GM23338 (cell line): ENCODE measurements around the gene OLFML2B. TPM values are rescaled to one million over a fixed set of nuclear protein-coding genes. Genes with fewer than 3 reads are reported as not detected.

ENCODE experiments used
- ATAC-seq: fragments of 200-7000 bp; cut with Tn5 transposase; 3 replicates; pipeline ENCODE4 v1.9.1; 2020
- DNase-seq: peaks from one replicate; pipeline ENCODE4 v3.0.0-alpha.2; 2015; ENCODE audit warnings: low spot score
- H2AFZ ChIP-seq: fragments of 200-600 bp; sonication (generic); 2 replicates; pipeline ENCODE4 v1.8.0; 2016; ENCODE audit warnings: antibody characterized with exemption, mild to moderate bottlenecking, moderate library complexity
- H3F3A ChIP-seq: fragments of 200-600 bp; sonication (generic); replicated peaks from 2 replicates; pipeline ENCODE4 v1.8.0; 2017; ENCODE audit warnings: antibody characterized with exemption, mixed run types, low read depth
- H3K27ac ChIP-seq: fragments of 200-600 bp; sonication (generic); 2 replicates; pipeline ENCODE4 v1.6.1; 2016; ENCODE audit warnings: low read depth
- H3K27me3 ChIP-seq: fragments of 200-600 bp; sonication (generic); 2 replicates; pipeline ENCODE4 v1.8.0; 2016; ENCODE audit warnings: mild to moderate bottlenecking, mixed run types, moderate library complexity; ENCODE audit not compliant: insufficient read depth
- H3K36me3 ChIP-seq: fragments of 200-600 bp; sonication (generic); 2 replicates; pipeline ENCODE4 v1.8.0; 2016; ENCODE audit warnings: mild to moderate bottlenecking; ENCODE audit not compliant: insufficient read depth
- H3K4me1 ChIP-seq: fragments of 200-600 bp; sonication (generic); 2 replicates; pipeline ENCODE4 v1.8.0; 2016; ENCODE audit warnings: mild to moderate bottlenecking, moderate library complexity; ENCODE audit not compliant: insufficient read depth
- H3K4me2 ChIP-seq: fragments of 200-600 bp; sonication (generic); 2 replicates; pipeline ENCODE4 v1.7.1; 2017; ENCODE audit warnings: mixed run types
- H3K4me3 ChIP-seq: fragments of 200-600 bp; sonication (generic); 2 replicates; pipeline ENCODE4 v1.6.1; 2016; ENCODE audit warnings: mixed run types
- H3K79me2 ChIP-seq: fragments of 200-600 bp; sonication (generic); replicated peaks from 2 replicates; pipeline ENCODE4 v1.8.0; 2017; ENCODE audit warnings: mild to moderate bottlenecking; ENCODE audit not compliant: insufficient read depth
- H3K9me2 ChIP-seq: fragments of 200-600 bp; sonication (generic); 2 replicates; pipeline ENCODE4 v1.8.0; 2017; ENCODE audit not compliant: insufficient read depth
- H4K20me1 ChIP-seq: fragments of 200-600 bp; sonication (generic); replicated peaks from 2 replicates; pipeline ENCODE4 v1.8.0; 2017; ENCODE audit warnings: mild to moderate bottlenecking; ENCODE audit not compliant: insufficient read depth
- H3K27ac Mint-ChIP-seq: 2 replicates; pipeline ENCODE4 v1.8.0; 2020; ENCODE audit warnings: inconsistent platforms, mild to moderate bottlenecking, moderate library complexity, mixed read lengths
- H3K27me3 Mint-ChIP-seq: 3 replicates; pipeline ENCODE4 v1.8.0; 2022; ENCODE audit warnings: low read depth, mild to moderate bottlenecking, moderate library complexity, mixed read lengths, inconsistent platforms; ENCODE audit not compliant: insufficient read depth, poor library complexity
- H3K36me3 Mint-ChIP-seq: 3 replicates; pipeline ENCODE4 v1.8.0; 2021; ENCODE audit warnings: low read depth, mild to moderate bottlenecking, inconsistent platforms, moderate library complexity, mixed read lengths
- H3K4me1 Mint-ChIP-seq: 3 replicates; pipeline ENCODE4 v1.8.0; 2020; ENCODE audit warnings: mild to moderate bottlenecking, inconsistent platforms, mixed read lengths
- H3K4me3 Mint-ChIP-seq: 3 replicates; pipeline ENCODE4 v1.8.0; 2021; ENCODE audit warnings: moderate library complexity, mild to moderate bottlenecking, inconsistent platforms, mixed read lengths
- H3K9me3 Mint-ChIP-seq: 3 replicates; pipeline ENCODE4 v1.8.0; 2020; ENCODE audit warnings: moderate library complexity, mild to moderate bottlenecking, inconsistent platforms, mixed read lengths
- CREB1 ChIP-seq: fragments of 250-450 bp; sonication (Bioruptor Pico); IDR thresholded peaks from 2 replicates; pipeline ENCODE4 v1.5.0; 2020; ENCODE audit warnings: low read depth, mild to moderate bottlenecking, moderate library complexity
- EZH2 ChIP-seq: fragments of 200-600 bp; sonication (generic); IDR thresholded peaks from one replicate; pipeline ENCODE4 v1.8.0; 2017; ENCODE audit warnings: antibody characterized with exemption, mild to moderate bottlenecking, low read depth; ENCODE audit not compliant: unreplicated experiment
- EZH2phosphoT487 ChIP-seq: fragments of 200-600 bp; sonication (generic); IDR thresholded peaks from one replicate; pipeline ENCODE4 v1.8.1; 2018; ENCODE audit warnings: antibody characterized with exemption; ENCODE audit not compliant: unreplicated experiment
- POLR2AphosphoS5 ChIP-seq: IDR thresholded peaks from 2 replicates; pipeline ENCODE4 v1.6.1; 2016; ENCODE audit warnings: antibody characterized with exemption, low read depth
- STAT1 ChIP-seq: IDR thresholded peaks from one replicate; pipeline ENCODE4 v1.6.1; 2016; ENCODE audit warnings: antibody characterized with exemption; ENCODE audit not compliant: unreplicated experiment
- ZNF114 ChIP-seq: fragments of 250-450 bp; sonication (Bioruptor Pico); IDR thresholded peaks from 2 replicates; pipeline ENCODE4 v1.5.0; 2020; ENCODE audit warnings: mild to moderate bottlenecking, moderate library complexity
- ZNF331 ChIP-seq: fragments of 250-450 bp; sonication (Bioruptor Pico); IDR thresholded peaks from 2 replicates; pipeline ENCODE4 v1.5.0; 2020; ENCODE audit warnings: low read depth, mild to moderate bottlenecking, moderate library complexity
- polyA plus RNA-seq: library from polyadenylated mRNA; unstranded; fragments of >200 nt; fragmentation: Nextera tagmentation; extraction: Ambion mirVana; gene quantifications from 2 replicates; pipeline ENCODE4 v1.2.1, GENCODE V29; 2016
- total RNA-seq: library from RNA; depleted of rRNA; stranded (reverse); fragments of >200 nt; shearing (Covaris generic); gene quantifications from 2 replicates; pipeline ENCODE4 v1.2.3, GENCODE V29; 2014
- TF ChIP-seq, protein P1 (sequence below): fragments of 250-450 bp; sonication (Bioruptor Pico); IDR thresholded peaks from 2 replicates; pipeline ENCODE4 v1.5.0; 2020; ENCODE audit warnings: mild to moderate bottlenecking, moderate library complexity
- TF ChIP-seq, protein P2 (sequence below), 2 experiments: fragments of 200-600 bp in 1 of 2; sonication (generic) in 1 of 2; conservative IDR thresholded peaks; 2 replicates each; pipeline versions ENCODE4 v1.5.1 to v1.6.1; 2016 to 2017; ENCODE audit warnings: antibody characterized with exemption in 2 of 2, low read depth in 2 of 2, mild to moderate bottlenecking in 2 of 2, moderate library complexity in 1 of 2
- TF ChIP-seq, protein P3 (sequence below): IDR thresholded peaks from 2 replicates; pipeline ENCODE4 v1.6.1; 2016; ENCODE audit warnings: antibody characterized with exemption
- TF ChIP-seq, protein P4 (sequence below): IDR thresholded peaks from one replicate; pipeline ENCODE4 v1.6.1; 2018; ENCODE audit warnings: antibody characterized with exemption; ENCODE audit not compliant: unreplicated experiment

The OLFML2B gene
- total and polyA plus RNA-seq, 2 experiments from 2014 or later = 2.9 to 4.3 TPM

DNA sequence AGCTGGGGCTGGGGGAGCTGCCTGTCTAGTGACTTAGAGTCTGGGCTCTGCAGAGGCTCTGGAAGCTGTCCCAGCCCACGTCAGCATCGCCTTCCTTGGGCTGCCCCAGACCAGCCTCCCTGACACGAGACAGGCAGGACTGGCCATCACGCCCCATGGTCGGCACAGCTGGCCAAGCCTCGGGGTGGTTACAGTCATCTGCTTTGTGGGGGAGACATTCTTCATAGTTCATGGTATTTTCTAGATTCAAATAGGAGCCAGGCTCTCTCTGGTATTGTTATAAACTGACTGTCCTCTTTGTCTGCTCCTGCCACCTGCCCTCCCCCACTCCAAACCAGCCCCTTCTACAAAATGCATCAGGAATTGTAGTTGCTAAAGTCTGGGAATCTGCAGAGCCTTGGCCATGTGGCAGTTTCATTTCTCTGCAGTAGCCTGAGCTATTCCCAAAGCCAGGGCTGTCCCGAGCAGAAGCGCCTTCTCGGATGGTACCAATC lies 29.4 kb downstream of the OLFML2B start (continued):
- TF ChIP-seq, protein P1, sequence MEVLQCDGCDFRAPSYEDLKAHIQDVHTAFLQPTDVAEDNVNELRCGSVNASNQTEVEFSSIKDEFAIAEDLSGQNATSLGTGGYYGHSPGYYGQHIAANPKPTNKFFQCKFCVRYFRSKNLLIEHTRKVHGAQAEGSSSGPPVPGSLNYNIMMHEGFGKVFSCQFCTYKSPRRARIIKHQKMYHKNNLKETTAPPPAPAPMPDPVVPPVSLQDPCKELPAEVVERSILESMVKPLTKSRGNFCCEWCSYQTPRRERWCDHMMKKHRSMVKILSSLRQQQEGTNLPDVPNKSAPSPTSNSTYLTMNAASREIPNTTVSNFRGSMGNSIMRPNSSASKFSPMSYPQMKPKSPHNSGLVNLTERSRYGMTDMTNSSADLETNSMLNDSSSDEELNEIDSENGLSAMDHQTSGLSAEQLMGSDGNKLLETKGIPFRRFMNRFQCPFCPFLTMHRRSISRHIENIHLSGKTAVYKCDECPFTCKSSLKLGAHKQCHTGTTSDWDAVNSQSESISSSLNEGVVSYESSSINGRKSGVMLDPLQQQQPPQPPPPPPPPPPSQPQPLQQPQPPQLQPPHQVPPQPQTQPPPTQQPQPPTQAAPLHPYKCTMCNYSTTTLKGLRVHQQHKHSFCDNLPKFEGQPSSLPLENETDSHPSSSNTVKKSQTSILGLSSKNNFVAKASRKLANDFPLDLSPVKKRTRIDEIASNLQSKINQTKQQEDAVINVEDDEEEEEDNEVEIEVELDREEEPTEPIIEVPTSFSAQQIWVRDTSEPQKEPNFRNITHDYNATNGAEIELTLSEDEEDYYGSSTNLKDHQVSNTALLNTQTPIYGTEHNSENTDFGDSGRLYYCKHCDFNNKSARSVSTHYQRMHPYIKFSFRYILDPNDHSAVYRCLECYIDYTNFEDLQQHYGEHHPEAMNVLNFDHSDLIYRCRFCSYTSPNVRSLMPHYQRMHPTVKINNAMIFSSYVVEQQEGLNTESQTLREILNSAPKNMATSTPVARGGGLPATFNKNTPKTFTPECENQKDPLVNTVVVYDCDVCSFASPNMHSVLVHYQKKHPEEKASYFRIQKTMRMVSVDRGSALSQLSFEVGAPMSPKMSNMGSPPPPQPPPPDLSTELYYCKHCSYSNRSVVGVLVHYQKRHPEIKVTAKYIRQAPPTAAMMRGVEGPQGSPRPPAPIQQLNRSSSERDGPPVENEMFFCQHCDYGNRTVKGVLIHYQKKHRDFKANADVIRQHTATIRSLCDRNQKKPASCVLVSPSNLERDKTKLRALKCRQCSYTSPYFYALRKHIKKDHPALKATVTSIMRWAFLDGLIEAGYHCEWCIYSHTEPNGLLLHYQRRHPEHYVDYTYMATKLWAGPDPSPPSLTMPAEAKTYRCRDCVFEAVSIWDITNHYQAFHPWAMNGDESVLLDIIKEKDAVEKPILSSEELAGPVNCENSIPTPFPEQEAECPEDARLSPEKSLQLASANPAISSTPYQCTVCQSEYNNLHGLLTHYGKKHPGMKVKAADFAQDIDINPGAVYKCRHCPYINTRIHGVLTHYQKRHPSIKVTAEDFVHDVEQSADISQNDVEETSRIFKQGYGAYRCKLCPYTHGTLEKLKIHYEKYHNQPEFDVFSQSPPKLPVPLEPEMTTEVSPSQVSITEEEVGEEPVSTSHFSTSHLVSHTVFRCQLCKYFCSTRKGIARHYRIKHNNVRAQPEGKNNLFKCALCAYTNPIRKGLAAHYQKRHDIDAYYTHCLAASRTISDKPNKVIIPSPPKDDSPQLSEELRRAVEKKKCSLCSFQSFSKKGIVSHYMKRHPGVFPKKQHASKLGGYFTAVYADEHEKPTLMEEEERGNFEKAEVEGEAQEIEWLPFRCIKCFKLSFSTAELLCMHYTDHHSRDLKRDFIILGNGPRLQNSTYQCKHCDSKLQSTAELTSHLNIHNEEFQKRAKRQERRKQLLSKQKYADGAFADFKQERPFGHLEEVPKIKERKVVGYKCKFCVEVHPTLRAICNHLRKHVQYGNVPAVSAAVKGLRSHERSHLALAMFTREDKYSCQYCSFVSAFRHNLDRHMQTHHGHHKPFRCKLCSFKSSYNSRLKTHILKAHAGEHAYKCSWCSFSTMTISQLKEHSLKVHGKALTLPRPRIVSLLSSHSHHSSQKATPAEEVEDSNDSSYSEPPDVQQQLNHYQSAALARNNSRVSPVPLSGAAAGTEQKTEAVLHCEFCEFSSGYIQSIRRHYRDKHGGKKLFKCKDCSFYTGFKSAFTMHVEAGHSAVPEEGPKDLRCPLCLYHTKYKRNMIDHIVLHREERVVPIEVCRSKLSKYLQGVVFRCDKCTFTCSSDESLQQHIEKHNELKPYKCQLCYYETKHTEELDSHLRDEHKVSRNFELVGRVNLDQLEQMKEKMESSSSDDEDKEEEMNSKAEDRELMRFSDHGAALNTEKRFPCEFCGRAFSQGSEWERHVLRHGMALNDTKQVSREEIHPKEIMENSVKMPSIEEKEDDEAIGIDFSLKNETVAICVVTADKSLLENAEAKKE (CRISPR knock-in tag) = no peak
- TF ChIP-seq CREB1 (CRISPR knock-in tag) (no peak), EZH2phosphoT487 (no peak), ZNF114 (CRISPR knock-in tag) (no peak), STAT1 (no peak), POLR2AphosphoS5 (no peak)
- TF ChIP-seq, protein P2, sequence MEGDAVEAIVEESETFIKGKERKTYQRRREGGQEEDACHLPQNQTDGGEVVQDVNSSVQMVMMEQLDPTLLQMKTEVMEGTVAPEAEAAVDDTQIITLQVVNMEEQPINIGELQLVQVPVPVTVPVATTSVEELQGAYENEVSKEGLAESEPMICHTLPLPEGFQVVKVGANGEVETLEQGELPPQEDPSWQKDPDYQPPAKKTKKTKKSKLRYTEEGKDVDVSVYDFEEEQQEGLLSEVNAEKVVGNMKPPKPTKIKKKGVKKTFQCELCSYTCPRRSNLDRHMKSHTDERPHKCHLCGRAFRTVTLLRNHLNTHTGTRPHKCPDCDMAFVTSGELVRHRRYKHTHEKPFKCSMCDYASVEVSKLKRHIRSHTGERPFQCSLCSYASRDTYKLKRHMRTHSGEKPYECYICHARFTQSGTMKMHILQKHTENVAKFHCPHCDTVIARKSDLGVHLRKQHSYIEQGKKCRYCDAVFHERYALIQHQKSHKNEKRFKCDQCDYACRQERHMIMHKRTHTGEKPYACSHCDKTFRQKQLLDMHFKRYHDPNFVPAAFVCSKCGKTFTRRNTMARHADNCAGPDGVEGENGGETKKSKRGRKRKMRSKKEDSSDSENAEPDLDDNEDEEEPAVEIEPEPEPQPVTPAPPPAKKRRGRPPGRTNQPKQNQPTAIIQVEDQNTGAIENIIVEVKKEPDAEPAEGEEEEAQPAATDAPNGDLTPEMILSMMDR (conservative IDR thresholded peaks at IDR 0.05; ENCODE audit: low read depth in 2 of 2) = no peak

DNA sequence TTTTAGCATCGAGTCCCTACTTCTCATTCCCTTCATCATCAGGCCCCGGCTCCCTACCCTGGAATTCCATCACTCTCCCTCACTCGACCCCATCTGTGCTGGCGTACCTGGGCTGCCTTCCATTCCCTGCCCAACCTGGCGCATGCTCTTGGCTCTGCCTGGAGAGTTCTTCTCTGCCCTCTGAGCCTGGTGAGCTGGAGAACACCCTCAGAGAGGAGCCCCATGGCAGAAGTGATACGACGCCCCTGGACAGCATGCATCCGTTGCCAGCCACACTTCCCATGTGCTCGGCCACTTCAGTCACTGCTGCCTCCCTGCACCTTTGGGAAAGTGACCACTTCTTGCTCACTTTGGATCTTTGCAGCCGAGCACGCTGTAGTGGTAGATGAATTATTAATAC lies 30.1 kb downstream of the OLFML2B start:
- DNase-seq = no peak
- Histone ChIP-seq H3K27ac (no peak overlapping the region), H2AFZ (no peak overlapping the region), H3K79me2 (no peaks in the 10 kb centered on the region), H3K27me3 (no peaks in the 10 kb centered on the region), H3F3A (no peaks in the 10 kb centered on the region), H3K9me2 (no peaks in the 10 kb centered on the region), H4K20me1 (no peaks in the 10 kb centered on the region), H3K36me3 (no peaks in the 10 kb centered on the region), H3K4me2 (no peak overlapping the region), H3K4me3 (no peak overlapping the region), H3K4me1 (no peaks in the 10 kb centered on the region)
- peaks cover 12% of the 10 kb centered on the region for H3K36me3 Mint-ChIP-seq
- no peak overlapping the region for H3K27ac Mint-ChIP-seq
- H3K4me3 Mint-ChIP-seq = no peak overlapping the region
- H3K9me3 Mint-ChIP-seq = peaks cover 4% of the 10 kb centered on the region
- H3K4me1 Mint-ChIP-seq = no peaks in the 10 kb centered on the region; the same call in 2 of the 3 replicates
- ATAC-seq = no peak
- H3K27me3 Mint-ChIP-seq = no peaks in the 10 kb centered on the region
- TF ChIP-seq EZH2phosphoT487 (no peak), EZH2 (no peak), ZNF331 (CRISPR knock-in tag) (no peak), STAT1 (no peak)
- TF ChIP-seq, protein P3, sequence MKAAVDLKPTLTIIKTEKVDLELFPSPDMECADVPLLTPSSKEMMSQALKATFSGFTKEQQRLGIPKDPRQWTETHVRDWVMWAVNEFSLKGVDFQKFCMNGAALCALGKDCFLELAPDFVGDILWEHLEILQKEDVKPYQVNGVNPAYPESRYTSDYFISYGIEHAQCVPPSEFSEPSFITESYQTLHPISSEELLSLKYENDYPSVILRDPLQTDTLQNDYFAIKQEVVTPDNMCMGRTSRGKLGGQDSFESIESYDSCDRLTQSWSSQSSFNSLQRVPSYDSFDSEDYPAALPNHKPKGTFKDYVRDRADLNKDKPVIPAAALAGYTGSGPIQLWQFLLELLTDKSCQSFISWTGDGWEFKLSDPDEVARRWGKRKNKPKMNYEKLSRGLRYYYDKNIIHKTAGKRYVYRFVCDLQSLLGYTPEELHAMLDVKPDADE = no peak
- TF ChIP-seq, protein P4, sequence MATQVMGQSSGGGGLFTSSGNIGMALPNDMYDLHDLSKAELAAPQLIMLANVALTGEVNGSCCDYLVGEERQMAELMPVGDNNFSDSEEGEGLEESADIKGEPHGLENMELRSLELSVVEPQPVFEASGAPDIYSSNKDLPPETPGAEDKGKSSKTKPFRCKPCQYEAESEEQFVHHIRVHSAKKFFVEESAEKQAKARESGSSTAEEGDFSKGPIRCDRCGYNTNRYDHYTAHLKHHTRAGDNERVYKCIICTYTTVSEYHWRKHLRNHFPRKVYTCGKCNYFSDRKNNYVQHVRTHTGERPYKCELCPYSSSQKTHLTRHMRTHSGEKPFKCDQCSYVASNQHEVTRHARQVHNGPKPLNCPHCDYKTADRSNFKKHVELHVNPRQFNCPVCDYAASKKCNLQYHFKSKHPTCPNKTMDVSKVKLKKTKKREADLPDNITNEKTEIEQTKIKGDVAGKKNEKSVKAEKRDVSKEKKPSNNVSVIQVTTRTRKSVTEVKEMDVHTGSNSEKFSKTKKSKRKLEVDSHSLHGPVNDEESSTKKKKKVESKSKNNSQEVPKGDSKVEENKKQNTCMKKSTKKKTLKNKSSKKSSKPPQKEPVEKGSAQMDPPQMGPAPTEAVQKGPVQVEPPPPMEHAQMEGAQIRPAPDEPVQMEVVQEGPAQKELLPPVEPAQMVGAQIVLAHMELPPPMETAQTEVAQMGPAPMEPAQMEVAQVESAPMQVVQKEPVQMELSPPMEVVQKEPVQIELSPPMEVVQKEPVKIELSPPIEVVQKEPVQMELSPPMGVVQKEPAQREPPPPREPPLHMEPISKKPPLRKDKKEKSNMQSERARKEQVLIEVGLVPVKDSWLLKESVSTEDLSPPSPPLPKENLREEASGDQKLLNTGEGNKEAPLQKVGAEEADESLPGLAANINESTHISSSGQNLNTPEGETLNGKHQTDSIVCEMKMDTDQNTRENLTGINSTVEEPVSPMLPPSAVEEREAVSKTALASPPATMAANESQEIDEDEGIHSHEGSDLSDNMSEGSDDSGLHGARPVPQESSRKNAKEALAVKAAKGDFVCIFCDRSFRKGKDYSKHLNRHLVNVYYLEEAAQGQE = no peak
